GM13977 (cell line): ENCODE measurements around the gene METTL14.

Experiments used
- DNase-seq: peaks from one replicate; pipeline ENCODE4 v3.0.0; 2012; ENCODE audit warnings: low spot score
- in situ Hi-C: fragments of 300-500 bp; cut with MboI; formaldehyde crosslinking; loops from one replicate; pipeline ENCODE4 v1.12.0; 2022; ENCODE audit warnings: low sequenced_read_pairs, low pct_unique_long_range_greater_than_20kb, mixed read lengths, inconsistent platforms; ENCODE audit not compliant: unreplicated experiment
- TF ChIP-seq, protein P1 (sequence below): IDR thresholded peaks from 2 replicates; pipeline ENCODE4 v1.5.1; 2012; ENCODE audit warnings: mild to moderate bottlenecking, control low read depth; ENCODE audit not compliant: insufficient read depth; ENCODE audit errors: extremely low read depth, missing control alignments

Gene METTL14

DNA sequence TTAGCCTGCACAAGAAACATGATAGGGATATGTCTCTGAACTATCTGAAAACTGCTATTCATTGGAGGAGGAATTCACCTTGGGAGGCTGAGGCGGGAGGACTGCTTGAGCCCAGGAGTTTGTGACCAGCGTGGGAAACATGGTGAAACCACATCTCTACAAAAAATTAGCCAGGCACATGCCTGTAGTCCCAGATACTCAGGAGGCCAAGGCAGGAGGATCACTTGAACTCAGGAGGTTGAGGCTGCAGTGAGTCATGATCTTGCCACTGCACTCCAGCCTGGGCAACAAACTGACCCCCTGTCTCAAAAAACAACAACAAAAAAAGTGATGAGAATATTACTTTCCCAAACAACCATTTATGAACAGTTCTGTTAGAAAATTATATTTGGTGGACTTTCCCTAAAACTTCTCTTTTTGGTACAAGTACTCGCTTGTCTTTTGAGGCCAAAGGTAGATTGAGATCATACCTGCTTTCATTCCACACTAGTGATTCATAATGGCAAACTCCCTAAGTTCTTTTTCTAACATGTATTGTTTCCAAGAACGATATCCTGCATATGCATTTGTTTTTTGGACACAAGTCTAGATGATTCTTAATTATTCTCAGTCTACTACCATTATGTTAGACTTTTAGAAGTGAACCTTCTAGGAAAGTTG is 33.4 kb downstream of the METTL14 start:
- TF ChIP-seq, protein P1, sequence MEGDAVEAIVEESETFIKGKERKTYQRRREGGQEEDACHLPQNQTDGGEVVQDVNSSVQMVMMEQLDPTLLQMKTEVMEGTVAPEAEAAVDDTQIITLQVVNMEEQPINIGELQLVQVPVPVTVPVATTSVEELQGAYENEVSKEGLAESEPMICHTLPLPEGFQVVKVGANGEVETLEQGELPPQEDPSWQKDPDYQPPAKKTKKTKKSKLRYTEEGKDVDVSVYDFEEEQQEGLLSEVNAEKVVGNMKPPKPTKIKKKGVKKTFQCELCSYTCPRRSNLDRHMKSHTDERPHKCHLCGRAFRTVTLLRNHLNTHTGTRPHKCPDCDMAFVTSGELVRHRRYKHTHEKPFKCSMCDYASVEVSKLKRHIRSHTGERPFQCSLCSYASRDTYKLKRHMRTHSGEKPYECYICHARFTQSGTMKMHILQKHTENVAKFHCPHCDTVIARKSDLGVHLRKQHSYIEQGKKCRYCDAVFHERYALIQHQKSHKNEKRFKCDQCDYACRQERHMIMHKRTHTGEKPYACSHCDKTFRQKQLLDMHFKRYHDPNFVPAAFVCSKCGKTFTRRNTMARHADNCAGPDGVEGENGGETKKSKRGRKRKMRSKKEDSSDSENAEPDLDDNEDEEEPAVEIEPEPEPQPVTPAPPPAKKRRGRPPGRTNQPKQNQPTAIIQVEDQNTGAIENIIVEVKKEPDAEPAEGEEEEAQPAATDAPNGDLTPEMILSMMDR: no peak
- in situ Hi-C loops: no loop called here
- DNase-seq: no peak

DNA sequence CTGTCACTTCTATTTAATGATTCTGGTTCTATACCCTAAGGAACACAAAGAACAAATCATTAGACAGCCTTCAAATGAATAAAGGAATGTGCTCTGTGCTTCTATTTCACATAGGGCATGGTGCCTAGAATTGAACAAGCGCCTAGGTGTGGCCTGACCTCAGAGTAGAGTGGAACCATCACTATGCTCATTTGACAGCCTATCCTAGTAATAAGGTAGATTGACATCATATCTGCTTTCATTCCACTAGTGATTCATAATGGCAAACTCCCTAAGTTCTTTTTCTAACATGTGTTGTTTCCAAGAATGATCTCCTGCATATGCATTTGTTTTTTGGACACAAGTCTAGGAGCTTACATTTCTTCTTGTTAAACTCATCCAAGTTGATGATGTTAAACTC is 36.6 kb downstream of the METTL14 start:
- no peak for DNase-seq
- TF ChIP-seq, protein P1: no peak
- in situ Hi-C loops: no loop called here

DNA sequence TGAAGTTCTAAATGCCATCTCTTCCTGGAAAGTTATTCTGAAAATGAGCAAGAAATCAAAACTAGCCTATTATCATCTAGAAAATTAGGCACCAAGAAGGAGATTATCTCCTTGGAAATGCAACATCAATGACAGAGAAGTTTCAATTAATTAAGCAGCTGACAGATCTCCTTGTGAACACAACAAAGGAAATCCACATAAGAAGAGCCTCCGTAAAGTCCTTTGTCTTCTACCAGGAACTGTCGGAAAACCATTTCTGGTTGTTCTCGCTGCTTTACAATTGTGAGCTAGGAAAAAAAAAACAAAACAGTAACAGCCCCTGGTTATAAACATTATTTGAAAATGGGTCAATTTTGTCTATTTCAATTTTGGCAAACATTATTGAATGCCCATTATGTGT is 38.2 kb downstream of the METTL14 start:
- in situ Hi-C loops: no loop called here
- TF ChIP-seq, protein P1: no peak
- no peak for DNase-seq

DNA sequence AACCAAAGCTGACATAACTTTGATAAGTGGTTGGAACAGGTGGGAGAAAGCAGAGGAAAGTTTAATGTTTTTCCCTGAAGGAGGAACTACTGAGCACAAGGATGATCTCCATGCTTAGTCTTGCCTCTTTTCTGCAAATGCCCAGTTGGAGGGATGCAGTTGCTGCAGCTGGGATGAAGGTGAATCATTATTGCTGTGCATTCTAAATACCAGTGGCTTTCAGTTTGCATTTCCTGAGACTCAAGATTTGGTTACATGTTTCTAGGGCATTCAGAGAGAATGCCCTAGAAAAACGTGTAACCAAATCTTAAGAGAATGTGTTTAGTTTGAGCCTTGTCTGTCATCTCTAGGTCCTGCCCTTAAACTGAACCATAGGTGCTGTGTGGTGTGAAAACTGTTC is 42.2 kb downstream of the METTL14 start:
- TF ChIP-seq, protein P1: no peak
- in situ Hi-C loops: no loop called here
- DNase-seq: no peak

DNA sequence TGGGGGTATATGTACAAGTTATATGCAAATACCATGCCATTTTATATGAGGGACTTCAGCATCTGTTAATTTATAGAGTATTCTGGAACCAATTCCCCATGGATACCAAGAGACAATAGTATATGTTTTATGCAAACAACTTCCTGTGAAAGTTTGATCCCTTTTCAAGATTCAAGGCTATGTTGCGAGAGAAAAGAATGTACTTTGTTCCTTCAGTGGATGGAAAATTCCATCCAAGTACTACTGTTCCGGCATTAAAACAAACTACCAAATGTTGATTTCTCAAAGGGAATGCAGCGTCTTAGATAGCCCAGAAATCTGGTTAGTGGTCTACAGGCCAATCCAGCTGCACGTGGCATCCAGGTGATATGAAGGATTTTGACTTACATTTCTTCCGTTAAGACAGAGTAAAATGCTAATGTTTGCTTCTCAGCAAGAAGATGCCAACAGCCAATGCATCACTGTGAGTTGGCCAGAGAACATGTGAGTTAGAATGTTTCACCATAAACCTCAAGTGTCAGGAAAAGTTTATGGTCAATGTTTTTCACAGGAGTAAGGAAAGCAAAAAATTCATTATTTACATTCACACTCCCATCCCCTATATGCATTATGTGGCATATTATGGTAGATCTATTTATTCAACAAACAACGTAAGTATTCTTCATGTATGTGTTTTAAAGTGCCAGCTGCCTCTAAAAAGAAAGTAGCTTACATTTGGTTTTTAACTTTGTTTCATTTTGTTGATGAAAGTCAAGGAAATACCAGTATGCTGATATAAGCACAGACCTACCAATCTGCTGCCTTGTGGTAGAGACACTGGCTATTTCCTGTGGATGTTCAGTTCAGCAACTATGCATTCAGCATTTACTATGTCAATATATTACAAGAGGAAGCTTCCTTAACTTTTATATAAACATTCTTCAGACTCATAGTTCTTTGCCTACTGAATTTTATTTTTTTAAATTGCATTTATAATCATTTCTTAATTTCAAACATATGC is 44.4 kb downstream of the METTL14 start:
- in situ Hi-C loops: no loop called here
- DNase-seq: no peak
- TF ChIP-seq, protein P1: no peak

DNA sequence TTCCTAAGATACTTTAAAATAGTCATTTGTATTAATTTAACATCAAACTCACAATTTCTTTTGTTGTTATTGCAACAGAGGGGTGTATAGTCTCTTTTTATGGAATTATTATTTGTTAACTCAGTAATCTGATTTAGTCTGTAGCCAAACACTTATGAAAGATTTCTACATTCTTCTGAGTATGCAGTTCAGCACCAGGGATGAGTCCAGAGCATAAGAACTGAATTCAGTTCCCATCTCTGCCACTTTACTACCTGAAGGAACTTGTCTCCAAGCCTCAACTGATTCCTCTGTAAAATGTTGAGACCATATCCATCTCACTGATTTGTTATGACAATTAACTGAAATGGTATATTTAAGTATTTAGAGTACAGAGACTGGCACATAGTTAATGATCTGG is 45.5 kb downstream of the METTL14 start:
- TF ChIP-seq, protein P1: no peak
- no peak for DNase-seq
- in situ Hi-C loops: no loop called here
